GM18520 (cell line): ENCODE results near the gene COA7.
A peak's percentile ranks its signal among the peaks of the same experiment; 100 is the strongest.
"Not testable (repeated sequence)": the region's sequence is repeated elsewhere in the genome, so short reads cannot be mapped to it uniquely, and the experiment has no call there.

ENCODE experiments used
- ATAC-seq: cut with Tn5 transposase; IDR thresholded peaks from one replicate; pipeline ENCODE4 v1.9.1; 2021; ENCODE audit not compliant: unreplicated experiment

Gene COA7

DNA sequence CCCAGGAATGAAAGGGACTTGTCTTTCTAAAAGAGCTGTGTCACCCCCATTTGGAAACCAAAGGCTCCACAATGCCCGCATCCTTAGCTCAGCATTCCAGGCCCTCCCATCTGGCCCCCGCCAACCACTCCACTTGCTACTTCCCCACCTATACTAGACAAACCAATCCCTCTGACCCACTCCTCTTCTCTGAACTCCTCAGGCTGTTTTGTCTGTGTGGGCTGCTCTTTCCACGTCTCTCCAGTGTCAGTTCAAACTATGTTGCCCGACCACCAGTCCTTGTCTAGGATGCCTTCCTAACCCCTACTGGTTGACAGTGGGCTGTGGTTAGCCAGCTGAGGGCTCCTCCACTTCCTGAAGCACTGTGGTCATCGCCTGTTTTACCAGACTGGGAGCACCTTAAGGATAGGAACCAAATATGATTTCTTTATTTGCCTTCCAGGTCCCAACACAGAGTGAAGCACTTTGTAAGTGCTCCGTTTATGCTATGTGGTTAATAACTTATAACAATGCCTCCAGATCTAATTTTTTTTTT, 8.1 kb upstream of the COA7 start:
- no peak for ATAC-seq

DNA sequence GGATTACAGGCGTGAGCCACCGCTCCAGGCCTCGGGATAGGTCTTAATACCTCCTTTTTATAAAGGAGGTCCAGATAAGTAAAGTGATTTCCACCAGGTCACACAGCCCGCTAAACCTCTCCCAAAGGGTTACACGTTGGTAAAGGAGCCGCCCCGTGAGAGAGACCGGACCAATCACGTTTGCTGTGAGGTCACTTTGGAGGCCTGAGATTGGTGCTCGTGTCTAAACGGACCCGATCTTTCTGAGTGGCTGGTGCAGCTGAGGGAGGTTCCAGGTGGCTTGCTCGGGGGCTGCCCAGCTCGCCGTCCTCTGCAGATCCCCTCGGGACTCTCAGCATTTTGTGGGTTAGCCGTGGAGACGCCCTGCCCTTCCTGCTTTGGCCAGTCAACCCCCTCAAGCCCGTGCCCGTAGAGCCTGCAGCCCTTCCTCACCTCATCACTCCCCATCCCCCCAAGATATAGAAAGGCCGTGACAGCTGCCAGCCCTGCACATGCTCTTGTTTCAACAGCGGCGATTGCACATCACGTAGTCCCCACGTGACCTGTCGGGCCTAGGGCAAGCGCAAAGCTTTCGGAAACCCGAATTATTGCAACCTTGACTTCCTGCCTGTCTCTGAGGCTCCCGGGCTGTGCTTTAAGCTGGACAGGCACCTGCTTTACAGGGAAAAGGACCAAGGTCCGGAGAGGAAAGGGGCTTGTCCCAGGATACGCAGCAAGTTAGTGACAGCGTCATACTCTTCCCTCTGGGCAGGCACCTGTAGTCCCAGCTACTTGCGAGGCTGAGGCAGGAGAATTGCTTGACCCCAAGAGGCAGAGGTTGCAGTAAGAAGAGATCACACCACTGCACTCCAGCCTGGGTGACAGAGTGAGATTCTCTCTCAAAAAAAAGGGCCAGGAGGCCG, 5.0 kb upstream of the COA7 start:
- peak; percentile 82 for ATAC-seq

DNA sequence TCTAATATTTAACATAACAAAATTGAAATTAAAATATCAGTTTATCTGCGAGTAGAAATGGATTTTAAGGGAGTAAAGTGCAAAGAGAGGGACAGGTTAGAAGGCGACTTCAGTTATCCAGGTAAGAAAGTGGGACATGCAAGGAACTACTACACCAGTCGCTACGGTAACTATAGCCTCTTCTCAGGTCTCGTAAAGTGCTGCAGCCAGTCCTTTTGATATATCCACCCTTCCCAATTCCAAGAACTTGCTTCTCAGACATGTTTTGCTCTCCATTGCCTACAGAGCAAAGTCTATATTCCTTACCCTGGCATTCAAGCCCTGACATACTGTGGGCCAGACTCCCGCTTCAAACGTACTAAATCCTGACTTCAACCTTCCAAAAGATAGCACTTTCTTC, 2.5 kb downstream of the COA7 start:
- ATAC-seq: no peak

DNA sequence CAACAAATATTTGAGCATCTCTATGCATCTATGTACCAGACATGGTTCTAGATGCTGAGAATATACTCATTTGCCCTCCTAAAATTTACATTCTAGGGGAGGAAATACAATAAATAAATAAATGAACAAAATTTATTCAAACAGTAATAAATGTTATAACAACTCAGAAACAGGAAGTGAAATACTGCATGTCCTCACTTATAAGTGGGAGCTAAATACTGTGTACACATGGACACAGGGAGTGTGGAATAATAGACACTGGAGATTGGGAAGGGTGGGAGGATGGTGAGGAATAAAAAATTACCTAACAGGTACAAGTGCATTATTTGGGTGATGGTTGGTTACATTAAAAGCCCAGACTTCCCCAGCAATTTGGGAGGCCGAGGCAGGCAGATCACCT, 4.3 kb downstream of the COA7 start:
- ATAC-seq: no peak

DNA sequence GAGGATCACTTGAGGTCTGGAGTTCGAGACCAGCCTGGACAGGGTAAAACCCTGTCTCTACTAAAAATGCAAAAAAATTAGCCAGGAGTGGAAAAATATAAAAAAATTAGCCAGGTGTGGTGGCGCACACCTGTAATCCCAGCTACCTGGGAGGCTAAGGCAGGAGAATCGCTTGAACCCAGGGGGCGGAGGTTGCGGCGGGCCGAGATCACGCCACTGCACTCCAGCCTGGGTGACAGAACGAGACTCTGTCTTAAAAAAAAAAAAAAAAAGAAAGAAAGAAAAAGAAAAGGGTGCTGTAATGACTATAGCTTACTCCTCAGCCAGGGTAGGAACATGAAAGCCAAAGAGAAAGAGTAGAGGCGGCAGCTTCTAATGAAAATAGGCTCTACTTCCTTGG, 4.8 kb downstream of the COA7 start:
- ATAC-seq: not testable (repeated sequence)

- ATAC-seq: no peak
These were observed 5.5 kb downstream of the COA7 start for GRCh38 chr1:52692697-52693096.

DNA sequence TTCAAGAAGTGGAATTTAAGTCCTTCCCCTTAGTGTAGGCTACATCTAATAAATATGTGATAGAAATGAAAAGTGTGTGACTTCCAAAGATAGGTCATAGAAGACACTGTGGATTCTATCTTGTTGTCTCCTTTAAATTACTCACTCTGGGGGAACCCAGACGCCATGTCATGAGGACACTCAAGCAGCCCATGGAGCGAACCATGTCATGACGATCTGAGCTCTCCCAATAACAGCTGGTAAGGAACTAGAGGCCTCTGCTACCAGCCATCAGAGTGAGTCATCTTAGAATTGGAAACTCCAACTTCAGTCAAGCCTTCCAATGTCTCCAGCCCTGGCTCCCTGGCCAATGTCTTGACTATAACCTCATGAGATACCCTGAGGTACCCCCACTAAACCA, 6.3 kb downstream of the COA7 start:
- ATAC-seq: no peak

GRCh38 chr1:52686830-52687229, 11.3 kb downstream of the COA7 start:
- no peak for ATAC-seq

DNA sequence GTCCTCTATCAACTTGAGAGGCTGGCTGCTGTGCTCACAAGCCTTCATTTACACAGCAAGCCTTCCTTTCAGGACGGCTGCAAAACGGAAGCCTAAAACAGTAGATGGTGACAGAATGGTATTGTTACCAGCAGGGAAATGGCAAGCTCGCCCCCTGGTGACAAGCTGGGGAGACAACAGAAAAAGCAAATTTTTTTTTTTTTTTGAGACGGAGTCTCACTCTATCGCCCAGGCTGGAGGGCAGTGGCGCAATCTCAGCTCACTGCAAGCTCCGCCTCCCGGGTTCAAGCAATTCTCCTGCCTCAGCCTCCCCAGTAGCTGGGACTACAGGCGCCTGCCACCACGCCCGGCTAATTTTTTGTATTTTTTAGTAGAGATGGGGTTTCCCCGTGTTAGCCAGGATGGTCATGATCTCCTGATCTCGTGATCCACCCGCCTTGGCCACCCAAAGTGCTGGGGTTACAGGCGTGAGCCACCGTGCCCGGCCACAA, 11.8 kb downstream of the COA7 start:
- ATAC-seq: not testable (repeated sequence)

GRCh38 chr1:52684545-52684944, 13.6 kb downstream of the COA7 start:
- no peak for ATAC-seq

- no peak for ATAC-seq
These were observed 14.7 kb downstream of the COA7 start for GRCh38 chr1:52683367-52683940.

DNA sequence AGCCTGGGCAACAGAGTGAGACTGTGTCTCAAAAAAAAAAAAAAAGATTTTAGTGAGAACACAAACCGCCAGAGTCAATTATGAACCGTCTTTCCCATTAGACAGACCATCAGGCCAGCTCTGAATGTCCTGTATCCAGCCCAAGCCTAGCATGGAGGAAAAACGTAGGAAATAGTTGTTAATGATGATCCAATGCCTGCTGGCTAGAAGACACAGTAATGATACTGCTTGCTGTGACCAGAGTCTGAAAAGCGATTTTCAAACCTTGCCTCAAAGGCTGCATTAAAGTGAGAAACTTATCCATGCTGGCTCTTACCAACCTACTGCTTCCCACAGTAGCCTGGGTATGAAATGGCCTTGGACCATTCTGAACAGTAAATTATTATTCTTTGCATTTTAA, 17.0 kb downstream of the COA7 start:
- ATAC-seq: no peak

DNA sequence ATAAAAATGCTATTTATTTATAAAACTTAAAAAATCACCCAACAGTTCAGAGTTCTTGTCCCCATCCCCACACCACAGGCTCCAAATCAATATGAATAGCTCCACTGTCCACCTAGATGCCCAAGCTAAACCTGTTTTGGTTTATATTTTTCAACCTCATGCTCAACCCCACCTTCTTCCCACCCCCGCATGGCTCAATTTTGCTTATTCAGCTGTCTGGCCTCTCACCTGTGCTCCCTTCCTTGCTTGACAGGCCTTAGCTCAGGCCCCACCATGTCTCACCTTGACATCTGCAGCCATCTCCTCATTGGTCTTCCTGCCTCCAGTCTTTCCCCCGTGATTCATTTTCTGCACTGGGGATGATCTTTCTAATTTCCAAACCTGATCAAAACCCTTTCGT, 17.8 kb downstream of the COA7 start:
- no peak for ATAC-seq

DNA sequence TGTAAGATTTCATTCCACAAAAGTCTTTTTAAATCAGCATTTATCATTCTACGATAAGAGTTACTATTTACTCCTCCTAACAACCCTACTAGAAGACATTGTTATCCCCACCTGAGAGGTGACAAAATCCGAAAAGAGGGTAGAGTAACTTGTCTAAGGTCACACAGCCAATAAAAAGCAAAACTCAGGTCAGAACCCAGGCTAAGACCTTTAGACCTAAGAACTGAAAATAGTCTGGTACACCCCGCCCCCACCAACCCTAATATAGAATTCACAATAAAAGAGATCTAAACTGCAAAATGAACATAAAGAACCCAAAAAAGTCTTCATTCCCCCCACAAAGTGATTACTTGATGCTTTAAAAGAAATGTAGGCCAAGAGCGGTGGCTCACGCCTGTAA, 18.6 kb downstream of the COA7 start:
- no peak for ATAC-seq

- ATAC-seq: no peak
These were observed 19.1 kb downstream of the COA7 start for GRCh38 chr1:52679048-52679447.

- no peak for ATAC-seq
These were observed 20.9 kb downstream of the COA7 start for GRCh38 chr1:52677076-52677806.

DNA sequence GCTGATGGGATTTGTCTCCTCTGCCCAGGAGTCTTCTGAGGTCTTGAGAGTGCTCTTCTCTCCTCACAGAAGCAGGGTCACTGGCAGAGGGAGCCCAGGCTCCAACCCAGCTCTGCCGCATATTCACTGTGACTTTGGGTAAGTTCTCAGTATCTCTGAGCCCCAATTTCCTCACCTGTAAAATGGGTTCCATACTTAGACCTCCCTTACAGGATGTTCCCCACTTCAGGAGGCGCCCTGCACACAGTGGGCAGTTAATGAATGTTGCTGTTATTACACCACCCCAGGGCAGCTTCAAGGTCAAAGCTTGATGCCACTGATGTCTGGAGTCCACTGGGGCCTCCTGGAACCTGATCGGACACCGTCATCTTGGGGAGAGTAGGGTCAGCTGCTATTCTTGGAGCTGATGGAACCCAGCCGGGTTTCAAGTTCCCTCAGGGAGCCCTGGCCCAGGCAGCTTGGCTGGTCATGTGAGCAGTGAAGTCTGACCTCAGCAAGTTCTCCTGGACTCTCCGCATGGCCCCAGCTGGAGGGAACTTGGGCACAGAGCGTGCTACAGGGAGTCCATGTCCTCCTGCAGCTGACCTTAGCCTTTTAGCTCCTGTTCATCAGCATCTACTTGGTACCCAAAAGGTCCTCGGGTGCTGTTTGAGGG, 21.8 kb downstream of the COA7 start:
- ATAC-seq: no peak

DNA sequence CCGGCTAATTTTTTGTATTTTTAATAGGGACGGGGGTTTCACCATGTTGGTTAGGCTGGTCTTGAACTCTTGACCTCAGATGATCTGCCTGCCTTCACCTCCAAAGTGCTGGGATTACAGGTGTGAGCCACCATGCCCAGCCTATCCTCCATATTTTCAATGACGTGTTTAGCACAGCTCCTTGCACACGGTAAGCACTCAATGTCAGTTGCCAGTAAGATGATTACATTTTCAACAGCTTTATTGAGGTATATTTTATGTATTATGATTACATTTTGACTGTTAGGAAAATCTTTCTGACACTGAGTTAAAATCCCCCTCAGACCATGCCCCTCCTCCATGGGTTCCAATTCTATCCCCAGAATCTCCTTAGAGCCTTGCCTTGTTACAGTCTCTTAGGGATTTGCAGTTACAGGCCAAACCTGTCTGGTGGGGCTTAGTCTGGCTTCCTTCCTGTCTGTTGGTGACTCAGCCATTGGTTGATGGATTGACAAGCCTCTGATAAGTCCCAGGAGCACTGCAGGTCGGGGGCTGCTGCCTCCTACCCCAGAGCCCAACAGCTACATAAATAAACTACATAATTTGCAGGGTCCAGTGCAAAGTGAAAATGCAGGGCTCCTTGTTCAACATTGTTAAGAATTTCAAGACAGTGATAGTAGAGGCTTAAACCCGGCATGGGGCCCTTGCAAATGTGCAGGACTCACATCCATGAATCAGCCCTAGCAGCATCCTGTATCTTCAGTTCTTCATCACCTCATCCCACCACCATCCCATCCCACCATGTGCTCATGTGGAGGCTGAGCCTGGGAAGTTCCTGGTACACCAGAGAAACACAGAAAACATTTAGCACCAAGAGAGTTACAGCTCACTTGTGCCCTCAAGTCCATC, 23.4 kb downstream of the COA7 start:
- ATAC-seq: no peak

GRCh38 chr1:52673513-52673912, 24.6 kb downstream of the COA7 start:
- no peak for ATAC-seq

DNA sequence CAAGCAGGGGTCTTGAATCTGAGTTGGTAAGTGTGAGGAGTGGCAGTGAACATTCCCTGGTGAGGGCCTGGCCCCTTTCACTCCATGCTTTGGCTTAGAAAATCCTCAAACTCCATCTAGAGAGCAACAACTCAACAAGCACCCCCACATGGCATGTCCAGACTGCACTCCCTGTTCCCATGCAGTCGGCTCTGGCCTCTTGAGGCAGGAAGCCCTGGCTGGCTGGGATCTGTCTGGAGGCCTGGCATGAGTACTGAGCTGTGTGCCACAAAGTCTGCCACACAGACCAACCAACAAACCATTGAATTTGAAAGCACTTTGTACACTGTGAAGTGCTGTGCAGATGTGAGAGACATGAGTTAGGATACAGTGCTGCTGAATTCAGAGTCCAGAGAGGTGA, 25.2 kb downstream of the COA7 start:
- no peak for ATAC-seq
